Muscle of leg (tissue), 11 donors: ENCODE results near the gene PNPLA3. TPM values are rescaled to one million over a fixed set of nuclear protein-coding genes. Genes with fewer than 3 reads are reported as not detected.

Experiments
- DNase-seq: peaks from one replicate; pipeline ENCODE4 v3.0.0; 2013
- H3K27ac ChIP-seq: one replicate; pipeline ENCODE4 v1.5.1; 2013; ENCODE audit warnings: mild to moderate bottlenecking, low read length, control low read depth
- H3K27me3 ChIP-seq: one replicate; pipeline ENCODE4 v1.6.1; 2013; ENCODE audit warnings: low read length; ENCODE audit not compliant: control insufficient read depth, insufficient read depth
- H3K36me3 ChIP-seq: one replicate; pipeline ENCODE4 v1.6.1; 2013; ENCODE audit warnings: low read length; ENCODE audit not compliant: control insufficient read depth, insufficient read depth
- H3K4me1 ChIP-seq: one replicate; pipeline ENCODE4 v1.6.1; 2013; ENCODE audit warnings: low read length; ENCODE audit not compliant: control insufficient read depth, insufficient read depth
- H3K4me3 ChIP-seq: one replicate; pipeline ENCODE4 v1.5.1; 2013; ENCODE audit warnings: low read length, control low read depth
- H3K9me3 ChIP-seq: replicated peaks from 2 replicates; pipeline ENCODE4 v1.6.1; 2013; ENCODE audit warnings: low read depth, low read length; ENCODE audit not compliant: control insufficient read depth
- WGBS: methylation state at CpG from one replicate; pipeline ENCODE4 v1.1.5; 2013; ENCODE audit warnings: missing lambda C conversion rate; ENCODE audit not compliant: insufficient coverage; 5-methylcytosine and 5-hydroxymethylcytosine counted together
- polyA plus RNA-seq, 8 donors: library from polyadenylated mRNA; unstranded; fragments of 120-200 nt; gene quantifications; one replicate each; pipeline versions ENCODE4 v1.2.1 to v1.2.3, GENCODE V29; 2013; ENCODE audit warnings: inconsistent platforms in 1 of 8, low replicate concordance in 1 of 8; ENCODE audit not compliant: insufficient read length in 8 of 8, insufficient read depth in 1 of 8
- total RNA-seq: library from RNA; stranded (reverse); fragments of 120-200 nt; gene quantifications from one replicate; pipeline ENCODE4 v1.2.4, GENCODE V29; 2013

PNPLA3 gene
- total and polyA plus RNA-seq, 9 donors = 0.18 to 0.79 (median 0.35) TPM

- DNase-seq = no peak
- Histone ChIP-seq H3K27ac (no peak overlapping the region), H3K4me1 (peaks cover 6% of the 10 kb centered on the region), H3K4me3 (no peak overlapping the region), H3K9me3 (no peaks in the 10 kb centered on the region), H3K36me3 (no peaks in the 10 kb centered on the region), H3K27me3 (peaks cover 63% of the 10 kb centered on the region)
- 30% methylated on average over 22 of the region's 24 CpGs for WGBS
Measured at GRCh38 chr22:43890901-43891331, 32.7 kb upstream of the PNPLA3 start.

GRCh38 chr22:43891360-43892182 is 32.0 kb upstream of the PNPLA3 start, which contains the start of gene PNPLA5:
Gene PNPLA5, minus strand, starts transcription at chr22:43892013. Its CDS starts 133 bp downstream, at chr22:43891880.
- peaks cover 64% of the 10 kb centered on the region for H3K27me3 ChIP-seq
- H3K4me3 ChIP-seq = no peak within 1 kb of the TSS
- H3K36me3 ChIP-seq = no peaks in the 10 kb centered on the region
- 1% methylated on average over 71 of the region's 72 CpGs for WGBS
- no peaks in the 10 kb centered on the region for H3K9me3 ChIP-seq
- no peak within 1 kb of the TSS for H3K27ac ChIP-seq
- H3K4me1 ChIP-seq = peaks cover 6% of the 10 kb centered on the region
- no peak for DNase-seq

GRCh38 chr22:43892183-43892894 is 31.3 kb upstream of the PNPLA3 start:
- no peak overlapping the region for H3K4me3 ChIP-seq
- no peak overlapping the region for H3K27ac ChIP-seq
- H3K4me1 ChIP-seq = peaks cover 6% of the 10 kb centered on the region
- DNase-seq = no peak
- WGBS = 45% methylated on average over 7 of the region's 15 CpGs
- H3K27me3 ChIP-seq = peaks cover 64% of the 10 kb centered on the region
- no peaks in the 10 kb centered on the region for H3K36me3 ChIP-seq
- H3K9me3 ChIP-seq = no peaks in the 10 kb centered on the region

- Histone ChIP-seq H3K27ac (no peak overlapping the region), H3K4me1 (peaks cover 6% of the 10 kb centered on the region), H3K4me3 (no peak overlapping the region), H3K36me3 (no peaks in the 10 kb centered on the region), H3K9me3 (no peaks in the 10 kb centered on the region), H3K27me3 (peaks cover 64% of the 10 kb centered on the region)
- no peak for DNase-seq
- WGBS = 49% methylated on average over 4 of the region's 5 CpGs
Measured at GRCh38 chr22:43893266-43893665, 30.3 kb upstream of the PNPLA3 start.

DNA sequence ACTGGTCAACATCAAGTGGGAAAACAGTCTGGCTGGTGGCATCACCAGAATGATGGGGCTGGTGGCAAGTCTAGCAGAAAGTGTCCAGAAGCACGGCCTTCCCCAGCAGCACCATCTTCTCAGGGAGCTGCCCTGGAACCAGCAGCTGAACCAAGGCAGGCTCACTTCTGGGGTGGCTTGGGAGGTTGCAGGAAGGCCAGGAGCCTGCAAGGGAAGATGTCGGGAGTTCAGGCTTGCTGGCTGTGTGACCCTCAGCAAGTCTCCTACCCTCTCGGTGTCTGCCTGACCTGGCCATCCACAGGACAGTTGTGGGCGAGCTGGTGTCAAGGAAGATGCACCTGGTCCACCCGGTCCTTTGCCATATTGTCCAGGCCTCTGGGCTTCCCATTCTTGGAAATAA is 29.5 kb upstream of the PNPLA3 start:
- 90% methylated on average over 2 of the region's 5 CpGs for WGBS
- Histone ChIP-seq H3K4me1 (peaks cover 6% of the 10 kb centered on the region), H3K27me3 (peaks cover 60% of the 10 kb centered on the region)

DNA sequence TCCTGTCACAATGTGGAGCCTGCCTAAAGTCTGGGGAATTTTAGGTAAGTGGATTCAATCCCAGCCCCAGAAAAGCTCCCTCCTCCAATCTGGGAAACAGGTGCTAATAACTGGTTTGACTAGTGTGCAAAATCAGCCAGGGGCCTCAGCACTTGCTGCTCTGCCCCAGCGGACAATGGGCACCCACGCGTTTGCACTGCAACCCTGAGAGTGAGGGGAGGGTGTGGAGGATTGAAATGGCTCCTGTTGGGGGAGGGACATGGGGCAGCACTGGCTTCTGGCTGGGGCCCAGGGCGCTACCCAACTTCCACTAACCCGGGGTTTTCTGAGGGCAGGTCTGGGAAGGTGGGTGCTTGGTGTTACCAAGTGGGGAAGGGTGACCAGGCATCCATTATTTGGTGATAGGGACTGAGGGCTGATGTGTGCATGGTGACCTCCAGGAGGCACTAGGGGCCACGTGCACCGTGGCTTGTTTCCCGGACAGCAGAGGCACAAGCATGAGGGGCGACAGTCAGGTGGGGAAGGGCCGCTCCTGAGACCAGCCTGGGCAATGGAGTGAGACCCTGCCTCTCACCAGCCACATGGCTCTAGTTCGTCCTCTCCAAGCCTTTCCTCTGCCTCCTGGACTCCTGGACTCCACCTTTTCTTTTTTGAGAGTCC is 27.5 kb upstream of the PNPLA3 start:
- H3K36me3 ChIP-seq = no peaks in the 10 kb centered on the region
- no peak for DNase-seq
- H3K9me3 ChIP-seq = no peaks in the 10 kb centered on the region
- 53% methylated on average over 10 of the region's 11 CpGs for WGBS
- H3K27me3 ChIP-seq = peaks cover 40% of the 10 kb centered on the region
- no peak overlapping the region for H3K4me3 ChIP-seq
- H3K4me1 ChIP-seq = peaks cover 6% of the 10 kb centered on the region
- no peak overlapping the region for H3K27ac ChIP-seq

More for the DNA sequence above, 29.5 kb upstream of the PNPLA3 start:
- Histone ChIP-seq H3K27ac (no peak overlapping the region), H3K9me3 (no peaks in the 10 kb centered on the region), H3K4me3 (no peak overlapping the region), H3K36me3 (no peaks in the 10 kb centered on the region)
- DNase-seq = no peak

DNA sequence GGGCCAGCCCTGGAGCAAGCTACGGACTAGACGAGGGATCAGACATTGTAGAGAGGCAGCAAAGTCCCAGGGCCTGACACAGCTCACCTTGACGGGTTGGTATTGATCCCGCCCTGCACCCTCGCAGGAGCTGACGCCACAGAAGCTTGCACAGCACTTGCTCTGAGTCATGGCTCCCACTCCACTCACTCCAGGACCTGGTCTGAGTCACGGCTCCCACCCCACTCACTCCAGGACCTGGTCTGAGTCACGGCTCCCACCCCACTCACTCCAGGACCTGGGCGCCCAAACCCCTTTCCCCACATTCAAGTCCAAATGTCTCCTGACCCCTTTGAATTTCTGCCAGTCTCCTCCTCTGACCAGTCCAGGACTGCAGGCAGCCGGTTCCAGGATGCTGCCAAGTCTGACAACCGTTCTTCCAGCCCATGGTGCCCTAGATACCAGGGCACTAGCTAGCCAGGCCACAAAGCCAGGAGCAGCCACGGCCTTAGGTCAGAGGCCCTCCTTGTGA is 25.8 kb upstream of the PNPLA3 start:
- Histone ChIP-seq H3K27ac (no peak overlapping the region), H3K27me3 (peaks cover 25% of the 10 kb centered on the region), H3K36me3 (no peaks in the 10 kb centered on the region), H3K4me3 (no peak overlapping the region), H3K9me3 (no peaks in the 10 kb centered on the region), H3K4me1 (peaks cover 6% of the 10 kb centered on the region)
- 77% methylated on average over 12 of the region's 12 CpGs for WGBS
- DNase-seq = no peak

GRCh38 chr22:43900206-43900605 is 23.4 kb upstream of the PNPLA3 start:
- DNase-seq = no peak
- peaks cover 6% of the 10 kb centered on the region for H3K4me1 ChIP-seq
- H3K4me3 ChIP-seq = no peak overlapping the region
- H3K27me3 ChIP-seq = peaks cover 11% of the 10 kb centered on the region
- no peaks in the 10 kb centered on the region for H3K9me3 ChIP-seq
- H3K36me3 ChIP-seq = no peaks in the 10 kb centered on the region
- 63% methylated on average over 4 of the region's 7 CpGs for WGBS
- no peak overlapping the region for H3K27ac ChIP-seq

DNA sequence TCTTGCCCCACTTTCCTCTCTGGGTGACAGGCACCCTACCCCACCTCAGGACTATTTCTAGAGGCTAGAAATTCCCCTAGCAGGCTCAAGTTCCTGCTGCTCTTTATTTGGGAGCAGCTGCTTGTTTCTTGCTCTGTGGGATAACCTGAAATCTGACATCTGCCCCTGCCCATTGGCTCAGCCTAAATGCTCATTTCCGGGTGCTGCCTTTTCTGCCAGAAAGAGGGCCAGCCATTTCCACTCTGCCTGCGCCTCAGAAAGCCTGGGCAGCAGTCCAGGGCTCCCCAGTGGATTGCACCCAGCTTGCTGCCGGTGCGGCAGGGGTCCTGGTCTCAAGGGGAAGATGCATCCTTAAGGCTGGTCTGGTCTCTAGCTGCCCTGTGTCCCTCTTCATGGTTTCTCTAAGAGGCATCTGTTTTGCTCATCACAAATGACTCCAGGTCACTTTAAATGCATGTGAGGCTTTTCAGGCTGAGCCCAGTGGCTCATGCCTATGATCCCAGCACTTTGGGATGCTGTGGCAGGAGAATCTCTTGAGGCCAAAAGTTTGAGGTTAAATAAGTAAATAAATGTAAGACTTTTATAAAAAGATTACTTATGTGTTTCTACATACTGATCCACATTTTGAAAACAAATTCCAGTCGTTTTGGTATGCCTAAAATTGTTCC is 21.5 kb upstream of the PNPLA3 start:
- Histone ChIP-seq H3K36me3 (no peaks in the 10 kb centered on the region), H3K4me3 (no peak overlapping the region), H3K4me1 (peaks cover 6% of the 10 kb centered on the region), H3K27ac (no peak overlapping the region), H3K9me3 (no peaks in the 10 kb centered on the region), H3K27me3 (peaks cover 6% of the 10 kb centered on the region)
- no peak for DNase-seq
- 41% methylated on average over 4 of the region's 5 CpGs for WGBS
